PC-9 (cell line): ENCODE measurements around the gene FAM222B. TPM values are rescaled to one million over a fixed set of nuclear protein-coding genes. Genes with fewer than 3 reads are reported as not detected.

ENCODE experiments used
- BruUV-seq: library from RNA; stranded (reverse); fragments of 400-500 nt; replicated peaks from 2 replicates; lab custom pipeline; 2021; lab: Mats Ljungman, UMichigan
- CTCF ChIA-PET: fragments of 300-600 bp; sonication (Branson Sonifier 250); formaldehyde crosslinking; loops from one replicate; lab custom pipeline; 2022; ENCODE audit warnings: antibody characterized with exemption; lab: Charles Lee
- POLR2A ChIA-PET: fragments of 300-600 bp; sonication (Branson Sonifier 250); formaldehyde crosslinking; loops from one replicate; lab custom pipeline; 2022; ENCODE audit warnings: antibody characterized with exemption; ENCODE audit not compliant: unreplicated experiment; lab: Charles Lee
- DNase-seq, 2 experiments: peaks; one replicate each; pipeline versions ENCODE4 v3.0.0 to v3.0.0-alpha.2; 2015 to 2022; ENCODE audit warnings: mixed read lengths in 1 of 2
- H2AFZ ChIP-seq: fragments of 200-600 bp; sonication (generic); 2 replicates; pipeline ENCODE4 v1.8.1; 2017; ENCODE audit warnings: antibody characterized with exemption
- H3F3A ChIP-seq: fragments of 200-600 bp; sonication (generic); 2 replicates; pipeline ENCODE4 v1.8.1; 2017; ENCODE audit warnings: antibody characterized with exemption, mild to moderate bottlenecking, low read depth; ENCODE audit not compliant: insufficient read depth
- H3K27ac ChIP-seq: fragments of 200-600 bp; sonication (generic); 2 replicates; pipeline ENCODE4 v1.6.1; 2016; ENCODE audit warnings: mixed run types
- H3K27me3 ChIP-seq: fragments of 200-600 bp; sonication (generic); 2 replicates; pipeline ENCODE4 v1.6.1; 2016; ENCODE audit warnings: low read depth, mixed run types; ENCODE audit not compliant: insufficient read depth
- H3K36me3 ChIP-seq: fragments of 200-600 bp; sonication (generic); 2 replicates; pipeline ENCODE4 v1.6.1; 2016; ENCODE audit warnings: low read depth, mixed run types
- H3K4me1 ChIP-seq: fragments of 200-600 bp; sonication (generic); replicated peaks from 2 replicates; pipeline ENCODE4 v1.6.1; 2016; ENCODE audit warnings: mixed run types; ENCODE audit not compliant: insufficient read depth
- H3K4me2 ChIP-seq: fragments of 200-600 bp; sonication (generic); 2 replicates; pipeline ENCODE4 v1.6.1; 2017; ENCODE audit warnings: mixed run types
- H3K4me3 ChIP-seq: fragments of 200-600 bp; sonication (generic); 2 replicates; pipeline ENCODE4 v1.6.1; 2016; ENCODE audit warnings: mixed run types
- H3K79me2 ChIP-seq: fragments of 200-600 bp; sonication (generic); 2 replicates; pipeline ENCODE4 v1.6.1; 2017; ENCODE audit warnings: low read depth, mixed run types
- H3K9me2 ChIP-seq: fragments of 200-600 bp; sonication (generic); 2 replicates; pipeline ENCODE4 v1.8.1; 2017; ENCODE audit warnings: mild to moderate bottlenecking; ENCODE audit not compliant: insufficient read depth
- H3K9me3 ChIP-seq: fragments of 200-600 bp; sonication (generic); 2 replicates; pipeline ENCODE4 v1.8.1; 2016; ENCODE audit warnings: low read depth; ENCODE audit not compliant: insufficient read depth
- H4K20me1 ChIP-seq: fragments of 200-600 bp; sonication (generic); 2 replicates; pipeline ENCODE4 v1.8.1; 2017; ENCODE audit not compliant: insufficient read depth
- EZH2 ChIP-seq: fragments of 200-600 bp; sonication (generic); IDR thresholded peaks from 2 replicates; pipeline ENCODE4 v1.8.0; 2017; ENCODE audit warnings: antibody characterized with exemption, low read depth
- intact Hi-C: fragments of 100-400 bp; cut with micrococcal nuclease; formaldehyde crosslinking; loops from one replicate; pipeline ENCODE4 v1.10.0; 2022; ENCODE audit not compliant: unreplicated experiment
- total RNA-seq: library from RNA; stranded (reverse); gene quantifications from 2 replicates; pipeline ENCODE4 v1.2.3, GENCODE V29; 2021
- TF ChIP-seq, protein P1 (sequence below): fragments of 200-600 bp; sonication (generic); conservative IDR thresholded peaks from 2 replicates; pipeline ENCODE4 v1.6.1; 2017; ENCODE audit warnings: mixed run types, antibody characterized with exemption, mild to moderate bottlenecking, moderate library complexity

FAM222B gene
- total RNA-seq, 1 experiment from 2014 or later: 26.4 TPM

- no peaks in the 10 kb centered on the region for H4K20me1 ChIP-seq
- no TSS peak for BruUV-seq
- DNase-seq: no peak
- intact Hi-C loops: no loop called here
- no peak overlapping the region for H3K4me2 ChIP-seq
- no peak overlapping the region for H2AFZ ChIP-seq
- H3K27ac ChIP-seq: no peak overlapping the region
- TF ChIP-seq, protein P1, sequence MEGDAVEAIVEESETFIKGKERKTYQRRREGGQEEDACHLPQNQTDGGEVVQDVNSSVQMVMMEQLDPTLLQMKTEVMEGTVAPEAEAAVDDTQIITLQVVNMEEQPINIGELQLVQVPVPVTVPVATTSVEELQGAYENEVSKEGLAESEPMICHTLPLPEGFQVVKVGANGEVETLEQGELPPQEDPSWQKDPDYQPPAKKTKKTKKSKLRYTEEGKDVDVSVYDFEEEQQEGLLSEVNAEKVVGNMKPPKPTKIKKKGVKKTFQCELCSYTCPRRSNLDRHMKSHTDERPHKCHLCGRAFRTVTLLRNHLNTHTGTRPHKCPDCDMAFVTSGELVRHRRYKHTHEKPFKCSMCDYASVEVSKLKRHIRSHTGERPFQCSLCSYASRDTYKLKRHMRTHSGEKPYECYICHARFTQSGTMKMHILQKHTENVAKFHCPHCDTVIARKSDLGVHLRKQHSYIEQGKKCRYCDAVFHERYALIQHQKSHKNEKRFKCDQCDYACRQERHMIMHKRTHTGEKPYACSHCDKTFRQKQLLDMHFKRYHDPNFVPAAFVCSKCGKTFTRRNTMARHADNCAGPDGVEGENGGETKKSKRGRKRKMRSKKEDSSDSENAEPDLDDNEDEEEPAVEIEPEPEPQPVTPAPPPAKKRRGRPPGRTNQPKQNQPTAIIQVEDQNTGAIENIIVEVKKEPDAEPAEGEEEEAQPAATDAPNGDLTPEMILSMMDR: no peak
- no peaks in the 10 kb centered on the region for H3K4me1 ChIP-seq
- no peaks in the 10 kb centered on the region for H3K9me2 ChIP-seq
- POLR2A ChIA-PET: no interaction called here
- no peaks in the 10 kb centered on the region for H3K27me3 ChIP-seq
- no peak overlapping the region for H3K4me3 ChIP-seq
- H3F3A ChIP-seq: peaks cover 6% of the 10 kb centered on the region; the same call in 1 of the 2 replicates
- CTCF ChIA-PET: interaction anchor here (0.7 kb wide), 1 partner anchor 26 kb away, joined by 3 read pairs; no protein-coding TSS in a partner anchor
- H3K9me3 ChIP-seq: no peaks in the 10 kb centered on the region
- no peaks in the 10 kb centered on the region for H3K36me3 ChIP-seq
- no peaks in the 10 kb centered on the region for H3K79me2 ChIP-seq
Measured at GRCh38 chr17:28882154-28882895, 39.7 kb upstream of the FAM222B start.

GRCh38 chr17:28881533-28882056, 39.0 kb upstream of the FAM222B start:
- H3K4me2 ChIP-seq: no peak overlapping the region
- no peak overlapping the region for H3K4me3 ChIP-seq
- no peaks in the 10 kb centered on the region for H3K9me2 ChIP-seq
- no peaks in the 10 kb centered on the region for H3K9me3 ChIP-seq
- CTCF ChIA-PET: interaction anchor here (0.7 kb wide), 1 partner anchor 26 kb away, joined by 3 read pairs; no protein-coding TSS in a partner anchor
- no peak for TF ChIP-seq EZH2
- TF ChIP-seq, protein P1: no peak
- H3F3A ChIP-seq: peaks cover 6% of the 10 kb centered on the region; the same call in 1 of the 2 replicates
- H4K20me1 ChIP-seq: no peaks in the 10 kb centered on the region
- no peak overlapping the region for H2AFZ ChIP-seq
- no peaks in the 10 kb centered on the region for H3K36me3 ChIP-seq
- DNase-seq: no peak
- intact Hi-C loops: no loop called here
- BruUV-seq: no TSS peak
- H3K27me3 ChIP-seq: no peaks in the 10 kb centered on the region
- no peaks in the 10 kb centered on the region for H3K4me1 ChIP-seq
- no peaks in the 10 kb centered on the region for H3K79me2 ChIP-seq
- H3K27ac ChIP-seq: no peak overlapping the region
- POLR2A ChIA-PET: no interaction called here

- Histone ChIP-seq H3K27ac (no peak overlapping the region), H2AFZ (no peak overlapping the region), H3K36me3 (no peaks in the 10 kb centered on the region), H3F3A (peaks cover 6% of the 10 kb centered on the region; the same call in 1 of the 2 replicates), H3K27me3 (no peaks in the 10 kb centered on the region), H3K9me2 (no peaks in the 10 kb centered on the region), H3K79me2 (no peaks in the 10 kb centered on the region), H3K4me1 (peaks cover 8% of the 10 kb centered on the region; the same call in 1 of the 2 replicates), H3K9me3 (no peaks in the 10 kb centered on the region), H4K20me1 (no peaks in the 10 kb centered on the region), H3K4me3 (no peak overlapping the region), H3K4me2 (no peak overlapping the region)
- POLR2A ChIA-PET: no interaction called here
- intact Hi-C loops: no loop called here
- BruUV-seq: no TSS peak
- TF ChIP-seq EZH2: no peak
- TF ChIP-seq, protein P1: no peak
- DNase-seq: no peak
- CTCF ChIA-PET: interaction anchor here (2.0 kb wide), 1 partner anchor 117 kb away, joined by 12 read pairs; no protein-coding TSS in a partner anchor
Measured at GRCh38 chr17:28880572-28880945, 38.0 kb upstream of the FAM222B start.
